Tibial nerve (tissue), 4 donors: ENCODE data around the gene PIK3CA.

Experiments used
- EP300 ChIP-seq, 2 donors: sonication (generic); formaldehyde crosslinking; IDR thresholded peaks; one replicate each; pipeline ENCODE4 v1.6.1; 2017; ENCODE audit warnings: antibody characterized with exemption in 2 of 2, mild to moderate bottlenecking in 1 of 2
- POLR2A ChIP-seq, 2 donors: fragments of 450-650 bp; IDR thresholded peaks; one replicate each; pipeline ENCODE4 v1.6.1; 2017; ENCODE audit warnings: antibody characterized with exemption in 2 of 2, mild to moderate bottlenecking in 2 of 2, moderate library complexity in 2 of 2
- TF ChIP-seq, protein P1 (sequence below), 5 experiments: fragments of 200-600 bp in 3 of 5; fragments of 450-650 bp in 2 of 5; sonication (generic) in 3 of 5; IDR thresholded peaks; one replicate each; pipeline ENCODE4 v1.5.1; 2016 to 2019; ENCODE audit warnings: antibody characterized with exemption in 5 of 5, mild to moderate bottlenecking in 3 of 5, moderate library complexity in 2 of 5

DNA sequence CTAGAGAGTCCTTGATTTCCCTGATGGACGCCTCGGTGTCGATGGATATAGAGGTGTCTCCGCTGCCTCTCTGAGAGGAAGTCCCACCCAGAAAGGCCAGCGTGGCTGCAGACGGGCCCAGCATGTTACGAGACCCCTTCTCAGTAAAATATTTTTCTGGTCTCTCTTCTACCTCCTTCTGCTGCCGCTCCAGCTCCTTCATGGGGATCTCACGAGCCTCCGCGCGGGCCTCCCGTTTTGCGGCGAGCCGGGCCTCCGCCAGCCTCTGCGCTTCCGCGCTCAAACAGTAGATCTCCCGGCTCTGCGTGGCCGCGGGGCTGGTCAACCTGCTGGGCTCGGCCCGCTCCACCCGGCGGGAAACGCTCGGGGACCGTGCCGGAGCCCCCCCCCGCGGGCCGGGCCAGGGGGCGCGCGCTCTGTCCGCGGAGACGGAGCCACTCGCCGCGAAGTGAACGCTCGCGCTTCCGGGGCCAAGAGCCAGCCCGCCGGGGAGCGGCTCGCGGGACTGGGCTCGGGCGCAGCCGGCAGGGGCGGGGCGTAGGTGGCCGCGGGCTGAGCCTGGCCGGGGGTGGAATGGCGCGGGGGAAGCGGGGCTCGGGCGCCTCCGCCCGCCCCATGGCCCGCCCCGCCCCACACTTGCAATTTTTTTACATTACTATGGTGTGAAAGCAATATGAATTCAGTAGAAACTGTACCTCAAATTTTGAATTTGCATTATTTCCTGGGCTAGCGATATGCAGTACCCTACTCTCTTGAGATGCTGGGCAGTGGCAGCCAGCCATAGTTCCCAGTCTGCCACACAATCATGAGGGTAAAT lies 113.0 kb downstream of the PIK3CA start:
- TF ChIP-seq, protein P1, sequence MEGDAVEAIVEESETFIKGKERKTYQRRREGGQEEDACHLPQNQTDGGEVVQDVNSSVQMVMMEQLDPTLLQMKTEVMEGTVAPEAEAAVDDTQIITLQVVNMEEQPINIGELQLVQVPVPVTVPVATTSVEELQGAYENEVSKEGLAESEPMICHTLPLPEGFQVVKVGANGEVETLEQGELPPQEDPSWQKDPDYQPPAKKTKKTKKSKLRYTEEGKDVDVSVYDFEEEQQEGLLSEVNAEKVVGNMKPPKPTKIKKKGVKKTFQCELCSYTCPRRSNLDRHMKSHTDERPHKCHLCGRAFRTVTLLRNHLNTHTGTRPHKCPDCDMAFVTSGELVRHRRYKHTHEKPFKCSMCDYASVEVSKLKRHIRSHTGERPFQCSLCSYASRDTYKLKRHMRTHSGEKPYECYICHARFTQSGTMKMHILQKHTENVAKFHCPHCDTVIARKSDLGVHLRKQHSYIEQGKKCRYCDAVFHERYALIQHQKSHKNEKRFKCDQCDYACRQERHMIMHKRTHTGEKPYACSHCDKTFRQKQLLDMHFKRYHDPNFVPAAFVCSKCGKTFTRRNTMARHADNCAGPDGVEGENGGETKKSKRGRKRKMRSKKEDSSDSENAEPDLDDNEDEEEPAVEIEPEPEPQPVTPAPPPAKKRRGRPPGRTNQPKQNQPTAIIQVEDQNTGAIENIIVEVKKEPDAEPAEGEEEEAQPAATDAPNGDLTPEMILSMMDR (IDR thresholded peaks at IDR 0.05): peak in 1 of 5 experiments; percentile 17
- TF ChIP-seq POLR2A (IDR thresholded peaks at IDR 0.05) (no peak), EP300 (IDR thresholded peaks at IDR 0.05) (no peak)
